Activated naive CD4-positive, alpha-beta T cell treated with anti-CD3 and anti-CD28 coated beads for 36 hours (primary cell): ENCODE data around the gene BAZ1B. TPM values are rescaled to one million over a fixed set of nuclear protein-coding genes. Genes with fewer than 3 reads are reported as not detected.
A peak's percentile ranks its signal among the peaks of the same experiment; 100 is the strongest.
"Not testable (repeated sequence)": the region's sequence is repeated elsewhere in the genome, so short reads cannot be mapped to it uniquely, and the experiment has no call there.

Experiments used
- CTCF ChIA-PET: fragments of 350-600 bp; sonication (Branson Sonifier 250); formaldehyde crosslinking; loops from one replicate; lab custom pipeline; 2021; ENCODE audit warnings: antibody characterized with exemption; lab: Charles Lee
- DNase-seq: peaks from one replicate; pipeline ENCODE4 v3.0.0-alpha.2; 2020
- H3K27ac Mint-ChIP-seq: one replicate; pipeline ENCODE4 v1.8.0; 2021; ENCODE audit warnings: mild to moderate bottlenecking, mixed read lengths
- H3K27me3 Mint-ChIP-seq: one replicate; pipeline ENCODE4 v1.8.0; 2021; ENCODE audit warnings: low read depth, mixed read lengths
- H3K36me3 Mint-ChIP-seq: one replicate; pipeline ENCODE4 v1.8.0; 2021; ENCODE audit warnings: low read depth, mixed read lengths
- H3K4me1 Mint-ChIP-seq: one replicate; pipeline ENCODE4 v1.8.0; 2021; ENCODE audit warnings: low read depth, mixed read lengths
- H3K4me3 Mint-ChIP-seq: one replicate; pipeline ENCODE4 v1.8.0; 2021; ENCODE audit warnings: mild to moderate bottlenecking, moderate library complexity, mixed read lengths
- H3K9me3 Mint-ChIP-seq: one replicate; pipeline ENCODE4 v1.8.0; 2021; ENCODE audit warnings: mixed read lengths
- intact Hi-C: fragments of 100-400 bp; cut with micrococcal nuclease; formaldehyde crosslinking; loops from one replicate; pipeline ENCODE4 v1.15.1; 2023
- total RNA-seq, 2 experiments: library from RNA; stranded (reverse); gene quantifications; one replicate each; pipeline ENCODE4 v1.2.3, GENCODE V29; 2021

BAZ1B gene
- total RNA-seq, 2 experiments from 2014 or later = 67.6 to 69.9 TPM

DNA sequence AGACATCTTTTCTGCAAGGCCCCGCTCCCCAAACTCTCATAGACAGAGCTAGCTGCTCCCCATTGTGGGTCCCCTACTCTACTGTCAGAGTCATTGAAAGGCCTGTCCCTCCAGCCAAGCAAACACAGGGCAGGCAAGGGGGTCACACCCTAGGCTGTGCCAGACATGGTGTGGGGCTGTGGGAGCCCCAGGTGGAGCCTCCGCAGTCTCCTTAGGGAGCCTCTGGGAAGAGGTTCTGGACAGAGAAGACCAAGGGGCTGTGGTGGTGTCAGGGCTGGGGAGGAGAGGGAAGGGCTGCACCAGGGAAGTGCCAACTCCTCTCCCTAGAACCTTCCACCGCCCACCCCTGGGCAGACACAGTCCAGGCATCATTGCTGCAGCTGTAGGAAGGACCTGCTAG lies 117.2 kb downstream of the BAZ1B start:
- H3K27me3 Mint-ChIP-seq, H3K36me3 Mint-ChIP-seq, H3K9me3 Mint-ChIP-seq, H3K27ac Mint-ChIP-seq, H3K4me1 Mint-ChIP-seq, H3K4me3 Mint-ChIP-seq, DNase-seq, intact Hi-C loops, CTCF ChIA-PET: not testable (repeated sequence)

DNA sequence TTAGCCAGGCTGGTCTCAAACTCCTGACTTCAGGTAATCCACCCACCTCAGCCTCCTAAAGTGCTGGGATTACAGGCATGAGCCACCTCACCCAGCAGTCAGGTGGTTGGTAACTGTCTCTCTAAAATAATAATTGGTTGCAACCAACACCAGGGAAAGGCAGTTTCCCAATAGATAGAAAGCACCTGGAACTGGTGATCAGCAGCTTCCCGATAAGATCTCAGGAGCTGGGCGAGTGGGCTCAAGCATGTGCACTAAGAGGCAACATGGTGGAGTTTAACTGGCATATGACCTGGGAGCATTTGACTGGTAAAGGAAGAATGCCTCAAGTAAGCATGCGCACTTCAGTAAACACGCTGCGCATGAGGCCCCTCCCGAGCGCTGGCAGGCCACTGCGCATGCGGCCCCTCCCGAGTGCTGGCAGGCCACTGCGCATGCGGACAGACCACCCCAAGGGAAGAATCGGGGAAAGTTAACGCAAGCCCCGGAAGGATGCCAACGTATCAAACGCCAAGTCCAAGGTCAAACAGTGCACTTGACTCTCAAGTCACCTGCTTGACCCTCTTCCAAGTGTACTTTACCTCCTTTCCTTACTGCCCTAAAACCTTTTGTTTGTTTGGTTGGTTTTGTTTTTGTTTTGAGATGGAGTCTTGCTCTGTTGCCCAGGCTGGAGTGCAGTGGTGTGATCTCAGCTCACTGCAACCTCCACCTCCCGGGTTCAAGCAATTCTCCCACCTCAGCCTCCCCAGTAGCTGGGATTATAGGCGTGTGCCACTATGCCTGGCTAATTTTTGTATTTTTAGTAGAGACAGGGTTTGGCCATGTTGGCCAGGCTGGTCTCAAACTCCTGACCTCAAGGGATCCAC lies 122.7 kb downstream of the BAZ1B start:
- intact Hi-C loops = not testable (repeated sequence)

DNA sequence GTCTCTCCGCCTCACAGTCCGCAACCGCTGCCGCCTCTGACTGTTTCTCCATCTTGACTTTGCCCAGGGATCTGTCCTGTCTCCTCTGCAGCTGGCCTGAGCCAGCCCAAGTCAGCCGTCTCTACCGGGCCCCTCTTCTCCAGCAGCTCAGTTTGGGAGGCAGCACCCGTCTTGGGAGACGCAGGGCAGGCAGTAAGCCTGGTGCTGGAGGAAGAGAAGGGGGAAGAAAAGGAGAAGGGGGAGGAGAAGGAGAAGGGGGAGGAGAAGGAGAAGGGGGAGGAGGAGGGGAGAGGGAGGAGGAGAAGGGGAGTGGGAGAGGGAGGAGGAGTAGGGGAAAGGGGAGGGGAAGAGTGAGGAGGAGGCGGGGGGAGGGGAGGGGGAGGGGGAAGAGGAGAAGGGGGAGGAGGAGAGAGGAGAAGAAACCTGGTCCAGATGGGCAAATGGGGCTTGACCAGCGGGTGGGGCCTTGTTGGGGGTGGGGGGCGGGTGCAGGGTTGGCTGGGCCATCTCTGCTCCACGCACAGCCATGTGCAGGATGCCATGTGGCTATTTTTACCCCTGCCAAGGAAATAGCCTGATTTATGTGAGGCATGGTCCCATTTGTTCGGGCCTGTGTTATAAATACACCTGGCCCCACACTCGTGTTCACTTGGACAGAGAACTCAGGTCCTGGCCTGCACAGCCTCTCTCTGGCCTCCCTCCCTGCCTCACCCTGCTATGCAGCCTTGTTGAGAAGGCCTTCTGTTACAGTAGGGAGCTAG lies 124.4 kb downstream of the BAZ1B start:
- CTCF ChIA-PET = no interaction called here
- DNase-seq = no peak
- Mint-ChIP-seq H3K36me3 (no peaks in the 10 kb centered on the region), H3K27me3 (no peaks in the 10 kb centered on the region), H3K4me1 (no peaks in the 10 kb centered on the region), H3K27ac (no peak overlapping the region), H3K4me3 (no peak overlapping the region), H3K9me3 (no peaks in the 10 kb centered on the region)
- intact Hi-C loops = no loop called here

More for the DNA sequence above, 122.7 kb downstream of the BAZ1B start:
- H3K27me3 Mint-ChIP-seq, H3K9me3 Mint-ChIP-seq, CTCF ChIA-PET, H3K4me1 Mint-ChIP-seq, H3K36me3 Mint-ChIP-seq: not testable (repeated sequence)
- DNase-seq = peak; percentile 67
- H3K27ac Mint-ChIP-seq = peak overlapping the region; percentile 56
- H3K4me3 Mint-ChIP-seq = peak overlapping the region; percentile 24

DNA sequence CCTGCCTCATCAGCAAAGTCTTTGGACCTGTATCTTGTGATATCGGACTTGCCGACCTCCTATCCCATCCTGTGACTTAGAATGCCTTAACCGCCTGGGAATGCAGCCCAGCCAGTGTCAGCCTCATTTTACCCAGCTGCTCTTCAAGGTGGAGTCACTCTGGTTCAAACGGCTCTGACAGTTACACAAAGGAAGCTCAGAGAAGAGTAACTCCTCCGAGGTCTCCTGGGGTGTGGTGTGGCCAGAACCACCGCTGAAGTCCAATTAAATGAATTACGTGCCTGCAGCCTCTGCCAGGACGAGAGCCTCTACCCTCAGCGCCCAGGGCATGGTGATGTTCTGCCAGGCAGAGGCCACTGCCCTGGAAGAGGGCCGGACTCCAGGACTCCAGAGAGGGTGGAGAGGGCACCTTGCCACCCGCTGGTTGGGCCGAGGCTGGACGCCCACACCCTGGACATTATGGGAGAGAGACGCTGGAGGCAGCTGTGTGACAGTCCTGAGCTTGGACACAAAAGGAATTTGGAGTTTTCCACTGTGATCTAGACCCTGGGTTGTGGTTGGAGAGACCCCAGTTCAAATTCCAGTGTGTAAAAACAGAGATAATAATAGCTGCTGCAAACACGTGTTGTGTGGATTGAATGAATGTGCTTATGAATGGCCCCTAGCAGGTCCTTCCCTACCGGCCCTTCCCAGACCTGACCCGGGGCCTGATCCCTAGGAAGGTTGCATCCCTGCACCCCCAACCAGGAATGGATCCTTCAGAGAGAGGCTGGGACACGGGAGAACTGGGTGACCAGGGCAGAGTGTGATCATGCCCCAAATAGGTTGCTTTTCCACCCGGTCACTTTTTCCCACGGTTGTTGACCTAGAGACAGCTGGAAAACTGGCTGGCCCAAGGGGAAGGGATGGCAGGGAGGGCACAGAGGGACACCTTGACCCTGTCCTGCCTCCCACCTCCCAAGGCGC lies 126.3 kb downstream of the BAZ1B start:
- Mint-ChIP-seq H3K9me3 (no peaks in the 10 kb centered on the region), H3K27ac (no peak overlapping the region), H3K36me3 (no peaks in the 10 kb centered on the region), H3K4me3 (no peak overlapping the region), H3K27me3 (no peaks in the 10 kb centered on the region), H3K4me1 (no peaks in the 10 kb centered on the region)
- CTCF ChIA-PET = no interaction called here
- DNase-seq = no peak
- intact Hi-C loops = no loop called here

DNA sequence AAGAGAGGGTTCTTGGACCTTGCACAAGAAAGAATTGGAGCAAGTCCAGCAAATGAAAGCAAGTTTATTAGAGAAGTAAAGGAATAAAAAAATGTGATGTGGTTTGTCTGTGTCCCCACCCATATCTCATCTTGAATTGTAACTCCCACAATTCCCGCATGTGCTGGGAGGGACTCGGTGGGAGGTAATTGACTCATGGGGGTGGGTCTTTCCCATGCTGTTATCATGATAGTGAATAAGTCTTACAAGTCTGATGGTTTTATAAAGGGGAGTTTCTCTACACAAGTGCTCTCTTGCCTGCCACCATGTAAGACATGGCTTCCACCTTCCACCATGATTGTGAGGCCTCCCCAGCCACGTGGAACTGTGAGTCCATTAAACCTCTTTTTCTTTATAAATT lies 127.7 kb downstream of the BAZ1B start:
- Mint-ChIP-seq H3K27ac (no peak overlapping the region), H3K36me3 (peaks cover 1% of the 10 kb centered on the region), H3K27me3 (no peaks in the 10 kb centered on the region), H3K4me3 (no peak overlapping the region), H3K9me3 (peaks cover 2% of the 10 kb centered on the region), H3K4me1 (no peaks in the 10 kb centered on the region)
- no peak for DNase-seq
- intact Hi-C loops = no loop called here
- CTCF ChIA-PET = no interaction called here

DNA sequence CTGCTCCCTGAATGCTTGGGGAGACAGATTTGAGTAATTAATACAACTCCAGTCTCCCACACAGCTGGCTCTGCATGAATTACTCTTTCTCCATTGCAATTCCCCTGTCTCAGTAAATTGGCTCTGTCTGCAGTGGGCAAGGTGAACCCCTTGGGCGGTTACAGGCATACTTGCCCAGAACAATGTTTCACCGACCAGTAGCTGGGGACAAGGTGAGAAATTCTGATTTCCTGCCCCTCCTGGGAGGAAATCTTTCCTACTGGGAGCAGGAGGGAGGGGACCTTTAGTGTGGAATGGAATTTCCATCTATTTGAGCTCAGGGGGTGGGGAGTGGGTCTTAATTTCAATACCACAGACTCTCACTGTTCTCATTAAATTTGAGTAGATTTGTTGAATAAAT lies 130.7 kb downstream of the BAZ1B start:
- Mint-ChIP-seq H3K9me3 (peaks cover 21% of the 10 kb centered on the region), H3K27ac (no peak overlapping the region), H3K27me3 (no peaks in the 10 kb centered on the region), H3K4me3 (no peak overlapping the region), H3K4me1 (no peaks in the 10 kb centered on the region), H3K36me3 (peaks cover 4% of the 10 kb centered on the region)
- DNase-seq = no peak
- intact Hi-C loops = no loop called here
- CTCF ChIA-PET = no interaction called here

Other genes with a start within 250 kb of the BAZ1B start
- gene NSUN5, start 213.5 kb downstream of the BAZ1B start, total RNA-seq = 10 to 100 TPM; 53.3 to 57.0 TPM
- not detected for gene TRIM50, start 194.2 kb downstream of the BAZ1B start, total RNA-seq
- gene FKBP6, start 194.1 kb downstream of the BAZ1B start, total RNA-seq = not detected
- gene FZD9, start 88.5 kb downstream of the BAZ1B start, total RNA-seq = under 1 TPM in 1 of 2 experiments, not detected in 1; 0.10 TPM
- gene BCL7B, start 35.4 kb upstream of the BAZ1B start, total RNA-seq = 10 to 100 TPM; 38.5 to 44.1 TPM
- 10 to 100 TPM; 21.5 to 23.6 TPM for gene TBL2, start 56.3 kb upstream of the BAZ1B start, total RNA-seq
- under 1 TPM in 1 of 2 experiments, not detected in 1; 0.22 TPM for gene MLXIPL, start 102.2 kb upstream of the BAZ1B start, total RNA-seq
- not detected for gene VPS37D, start 145.5 kb upstream of the BAZ1B start, total RNA-seq
- gene DNAJC30, start 161.2 kb upstream of the BAZ1B start, total RNA-seq = 1 to 10 TPM; 4.2 to 4.4 TPM
- 100 to 1,000 TPM in 1 of 2 experiments, 10 to 100 TPM in 1; 95.1 to 110 TPM for gene BUD23, start 161.3 kb upstream of the BAZ1B start, total RNA-seq
- 10 to 100 TPM; 23.7 to 24.1 TPM for gene STX1A, start 197.4 kb upstream of the BAZ1B start, total RNA-seq
- gene ABHD11, start 216.5 kb upstream of the BAZ1B start, total RNA-seq = 10 to 100 TPM in 1 of 2 experiments, 1 to 10 TPM in 1; 9.4 to 11.3 TPM
- not detected for gene CLDN3, start 248.0 kb upstream of the BAZ1B start, total RNA-seq